ENCODE results near the gene PPM1N.
A peak's percentile ranks its signal among the peaks of the same experiment; 100 is the strongest.

The PPM1N gene

GRCh38 chr19:45494261-45494916 lies 3.9 kb upstream of the PPM1N start:
- TF ChIP-seq, protein P1, sequence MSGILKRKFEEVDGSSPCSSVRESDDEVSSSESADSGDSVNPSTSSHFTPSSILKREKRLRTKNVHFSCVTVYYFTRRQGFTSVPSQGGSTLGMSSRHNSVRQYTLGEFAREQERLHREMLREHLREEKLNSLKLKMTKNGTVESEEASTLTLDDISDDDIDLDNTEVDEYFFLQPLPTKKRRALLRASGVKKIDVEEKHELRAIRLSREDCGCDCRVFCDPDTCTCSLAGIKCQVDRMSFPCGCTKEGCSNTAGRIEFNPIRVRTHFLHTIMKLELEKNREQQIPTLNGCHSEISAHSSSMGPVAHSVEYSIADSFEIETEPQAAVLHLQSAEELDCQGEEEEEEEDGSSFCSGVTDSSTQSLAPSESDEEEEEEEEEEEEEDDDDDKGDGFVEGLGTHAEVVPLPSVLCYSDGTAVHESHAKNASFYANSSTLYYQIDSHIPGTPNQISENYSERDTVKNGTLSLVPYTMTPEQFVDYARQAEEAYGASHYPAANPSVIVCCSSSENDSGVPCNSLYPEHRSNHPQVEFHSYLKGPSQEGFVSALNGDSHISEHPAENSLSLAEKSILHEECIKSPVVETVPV (CRISPR knock-in tag; IDR thresholded peaks at IDR 0.05) = no peak
- TF ChIP-seq TOX (CRISPR knock-in tag; IDR thresholded peaks at IDR 0.05; ENCODE audit: borderline replicate concordance) (no peak), SNAI2 (CRISPR knock-in tag; IDR thresholded peaks at IDR 0.05) (no peak), ZNF70 (CRISPR knock-in tag; IDR thresholded peaks at IDR 0.05) (no peak)
- TF ChIP-seq, protein P2, sequence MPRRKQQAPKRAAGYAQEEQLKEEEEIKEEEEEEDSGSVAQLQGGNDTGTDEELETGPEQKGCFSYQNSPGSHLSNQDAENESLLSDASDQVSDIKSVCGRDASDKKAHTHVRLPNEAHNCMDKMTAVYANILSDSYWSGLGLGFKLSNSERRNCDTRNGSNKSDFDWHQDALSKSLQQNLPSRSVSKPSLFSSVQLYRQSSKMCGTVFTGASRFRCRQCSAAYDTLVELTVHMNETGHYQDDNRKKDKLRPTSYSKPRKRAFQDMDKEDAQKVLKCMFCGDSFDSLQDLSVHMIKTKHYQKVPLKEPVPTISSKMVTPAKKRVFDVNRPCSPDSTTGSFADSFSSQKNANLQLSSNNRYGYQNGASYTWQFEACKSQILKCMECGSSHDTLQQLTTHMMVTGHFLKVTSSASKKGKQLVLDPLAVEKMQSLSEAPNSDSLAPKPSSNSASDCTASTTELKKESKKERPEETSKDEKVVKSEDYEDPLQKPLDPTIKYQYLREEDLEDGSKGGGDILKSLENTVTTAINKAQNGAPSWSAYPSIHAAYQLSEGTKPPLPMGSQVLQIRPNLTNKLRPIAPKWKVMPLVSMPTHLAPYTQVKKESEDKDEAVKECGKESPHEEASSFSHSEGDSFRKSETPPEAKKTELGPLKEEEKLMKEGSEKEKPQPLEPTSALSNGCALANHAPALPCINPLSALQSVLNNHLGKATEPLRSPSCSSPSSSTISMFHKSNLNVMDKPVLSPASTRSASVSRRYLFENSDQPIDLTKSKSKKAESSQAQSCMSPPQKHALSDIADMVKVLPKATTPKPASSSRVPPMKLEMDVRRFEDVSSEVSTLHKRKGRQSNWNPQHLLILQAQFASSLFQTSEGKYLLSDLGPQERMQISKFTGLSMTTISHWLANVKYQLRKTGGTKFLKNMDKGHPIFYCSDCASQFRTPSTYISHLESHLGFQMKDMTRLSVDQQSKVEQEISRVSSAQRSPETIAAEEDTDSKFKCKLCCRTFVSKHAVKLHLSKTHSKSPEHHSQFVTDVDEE (CRISPR knock-in tag; IDR thresholded peaks at IDR 0.05) = no peak
- no peak for ATAC-seq

DNA sequence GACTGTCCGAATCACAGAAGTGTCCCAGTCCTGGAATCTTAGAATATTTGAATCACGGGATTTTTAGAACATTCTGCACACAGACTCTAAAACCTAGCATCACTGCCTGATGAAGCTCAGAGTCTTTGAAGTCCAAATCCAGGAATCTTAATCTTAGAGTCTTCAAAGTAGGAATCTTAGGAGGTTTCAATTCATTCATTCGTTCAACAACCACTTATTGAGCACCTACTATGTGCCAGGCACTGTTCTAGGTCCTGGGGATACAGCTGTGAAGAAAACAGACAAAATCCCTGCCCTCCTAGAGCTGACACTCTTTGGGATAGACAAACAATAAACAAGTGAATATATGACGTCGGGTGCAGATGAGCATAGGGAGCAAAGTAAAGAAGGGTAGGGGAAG lies 3.1 kb upstream of the PPM1N start:
- TF ChIP-seq GLIS3 (CRISPR knock-in tag; IDR thresholded peaks at IDR 0.05) (no peak), ZNF565 (CRISPR knock-in tag; conservative IDR thresholded peaks at IDR 0.05; ENCODE audit: low read depth) (no peak), SNAI2 (CRISPR knock-in tag; IDR thresholded peaks at IDR 0.05) (no peak), ISL1 (CRISPR knock-in tag; IDR thresholded peaks at IDR 0.05) (no peak), CSDC2 (CRISPR knock-in tag; IDR thresholded peaks at IDR 0.05) (no peak), PPARA (CRISPR knock-in tag; IDR thresholded peaks at IDR 0.05; ENCODE audit: borderline replicate concordance) (no peak), ZNF8 (CRISPR knock-in tag; IDR thresholded peaks at IDR 0.05) (no peak), RARB (CRISPR knock-in tag; IDR thresholded peaks at IDR 0.05) (no peak), TCF4 (CRISPR knock-in tag; IDR thresholded peaks at IDR 0.05; ENCODE audit: borderline replicate concordance) (no peak), ZFP3 (CRISPR knock-in tag; IDR thresholded peaks at IDR 0.05) (no peak), ARNTL (CRISPR knock-in tag; IDR thresholded peaks at IDR 0.05; ENCODE audit: borderline replicate concordance, low read depth) (no peak), BACH2 (CRISPR knock-in tag; IDR thresholded peaks at IDR 0.05; ENCODE audit: borderline replicate concordance) (no peak), ZNF70 (CRISPR knock-in tag; IDR thresholded peaks at IDR 0.05) (no peak), ZFP30 (CRISPR knock-in tag; IDR thresholded peaks at IDR 0.05) (no peak), ZC3H10 (CRISPR knock-in tag; IDR thresholded peaks at IDR 0.05) (no peak)
- TF ChIP-seq, protein P3, sequence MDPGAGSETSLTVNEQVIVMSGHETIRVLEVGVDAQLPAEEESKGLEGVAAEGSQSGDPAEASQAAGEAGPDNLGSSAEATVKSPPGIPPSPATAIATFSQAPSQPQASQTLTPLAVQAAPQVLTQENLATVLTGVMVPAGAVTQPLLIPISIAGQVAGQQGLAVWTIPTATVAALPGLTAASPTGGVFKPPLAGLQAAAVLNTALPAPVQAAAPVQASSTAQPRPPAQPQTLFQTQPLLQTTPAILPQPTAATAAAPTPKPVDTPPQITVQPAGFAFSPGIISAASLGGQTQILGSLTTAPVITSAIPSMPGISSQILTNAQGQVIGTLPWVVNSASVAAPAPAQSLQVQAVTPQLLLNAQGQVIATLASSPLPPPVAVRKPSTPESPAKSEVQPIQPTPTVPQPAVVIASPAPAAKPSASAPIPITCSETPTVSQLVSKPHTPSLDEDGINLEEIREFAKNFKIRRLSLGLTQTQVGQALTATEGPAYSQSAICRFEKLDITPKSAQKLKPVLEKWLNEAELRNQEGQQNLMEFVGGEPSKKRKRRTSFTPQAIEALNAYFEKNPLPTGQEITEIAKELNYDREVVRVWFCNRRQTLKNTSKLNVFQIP (CRISPR knock-in tag; IDR thresholded peaks at IDR 0.05; ENCODE audit: borderline replicate concordance, low read depth) = no peak
- TF ChIP-seq, protein P4, sequence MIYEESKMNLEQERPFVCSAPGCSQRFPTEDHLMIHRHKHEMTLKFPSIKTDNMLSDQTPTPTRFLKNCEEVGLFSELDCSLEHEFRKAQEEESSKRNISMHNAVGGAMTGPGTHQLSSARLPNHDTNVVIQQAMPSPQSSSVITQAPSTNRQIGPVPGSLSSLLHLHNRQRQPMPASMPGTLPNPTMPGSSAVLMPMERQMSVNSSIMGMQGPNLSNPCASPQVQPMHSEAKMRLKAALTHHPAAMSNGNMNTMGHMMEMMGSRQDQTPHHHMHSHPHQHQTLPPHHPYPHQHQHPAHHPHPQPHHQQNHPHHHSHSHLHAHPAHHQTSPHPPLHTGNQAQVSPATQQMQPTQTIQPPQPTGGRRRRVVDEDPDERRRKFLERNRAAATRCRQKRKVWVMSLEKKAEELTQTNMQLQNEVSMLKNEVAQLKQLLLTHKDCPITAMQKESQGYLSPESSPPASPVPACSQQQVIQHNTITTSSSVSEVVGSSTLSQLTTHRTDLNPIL (CRISPR knock-in tag; IDR thresholded peaks at IDR 0.05; ENCODE audit: low read depth) = no peak
- TF ChIP-seq, protein P1 (CRISPR knock-in tag; IDR thresholded peaks at IDR 0.05) = no peak
- ATAC-seq = no peak

- peak; percentile 4; the same call in 1 of the 2 replicates for TF ChIP-seq GLIS3 (CRISPR knock-in tag; IDR thresholded peaks at IDR 0.05)
- TF ChIP-seq, protein P5, sequence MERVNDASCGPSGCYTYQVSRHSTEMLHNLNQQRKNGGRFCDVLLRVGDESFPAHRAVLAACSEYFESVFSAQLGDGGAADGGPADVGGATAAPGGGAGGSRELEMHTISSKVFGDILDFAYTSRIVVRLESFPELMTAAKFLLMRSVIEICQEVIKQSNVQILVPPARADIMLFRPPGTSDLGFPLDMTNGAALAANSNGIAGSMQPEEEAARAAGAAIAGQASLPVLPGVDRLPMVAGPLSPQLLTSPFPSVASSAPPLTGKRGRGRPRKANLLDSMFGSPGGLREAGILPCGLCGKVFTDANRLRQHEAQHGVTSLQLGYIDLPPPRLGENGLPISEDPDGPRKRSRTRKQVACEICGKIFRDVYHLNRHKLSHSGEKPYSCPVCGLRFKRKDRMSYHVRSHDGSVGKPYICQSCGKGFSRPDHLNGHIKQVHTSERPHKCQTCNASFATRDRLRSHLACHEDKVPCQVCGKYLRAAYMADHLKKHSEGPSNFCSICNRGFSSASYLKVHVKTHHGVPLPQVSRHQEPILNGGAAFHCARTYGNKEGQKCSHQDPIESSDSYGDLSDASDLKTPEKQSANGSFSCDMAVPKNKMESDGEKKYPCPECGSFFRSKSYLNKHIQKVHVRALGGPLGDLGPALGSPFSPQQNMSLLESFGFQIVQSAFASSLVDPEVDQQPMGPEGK (CRISPR knock-in tag; IDR thresholded peaks at IDR 0.05; ENCODE audit: borderline replicate concordance) = 0 out of 2 replicates have a peak, but pooled peaks have one; percentile 46
- TF ChIP-seq, protein P2 (CRISPR knock-in tag; IDR thresholded peaks at IDR 0.05) = no peak
- peak; percentile 52 for ATAC-seq
These were observed 1.8 kb upstream of the PPM1N start for GRCh38 chr19:45496349-45496953.

All from SK-N-SH treated with all-trans-retinoic acid at 6 μM for 48 hours (cell line).